H1 (cell line): ENCODE results near the gene PAK5. TPM values are rescaled to one million over a fixed set of nuclear protein-coding genes. Genes with fewer than 3 reads are reported as not detected.

ENCODE experiments used
- ATF2 ChIP-seq: IDR thresholded peaks from 2 replicates; pipeline ENCODE4 v1.6.1; 2012; ENCODE audit warnings: low read length, inconsistent platforms
- SP1 ChIP-seq: IDR thresholded peaks from 2 replicates; pipeline ENCODE4 v1.6.1; 2011; ENCODE audit warnings: low read depth, low read length
- polyA plus RNA-seq, 7 experiments: library from polyadenylated mRNA; depleted of rRNA in 3 of 7; stranded (reverse) in 5 of 7; unstranded in 2 of 7; fragments of >200 nt in 5 of 7; fragments of 200-250 nt in 2 of 7; gene quantifications; 1 replicate in 5 of 7; 2 replicates in 1 of 7; 4 replicates in 1 of 7; pipeline versions ENCODE4 v1.2.1 to v1.2.3, GENCODE V29; 2011 to 2013; ENCODE audit warnings: missing spikeins in 2 of 7, mixed read lengths in 2 of 7
- total RNA-seq: library from RNA; stranded (reverse); fragmentation: NEBNext Ultra II Directional; extraction: Animal tissue kit (Norgen Biotek cat#: 25700); gene quantifications from 2 replicates; pipeline ENCODE4 v1.2.1, GENCODE V29; 2021

Gene PAK5
- total and polyA plus RNA-seq, 2 of the 8 experiments (the other 6 are each of a cell fraction or from before 2014, with no cell fraction given), result 0.54 to 0.80 TPM

GRCh38 chr20:9610665-9611064, 228.2 kb downstream of the PAK5 start (continued):
- TF ChIP-seq ATF2 (no peak), SP1 (no peak)
